NCI-H2196 treated with DMSO at 0.1 percent for 48 hours (cell line): ENCODE data around the gene KISS1.
"Not testable (repeated sequence)": the region's sequence is repeated elsewhere in the genome, so short reads cannot be mapped to it uniquely, and the experiment has no call there.

ENCODE experiments used
- DNase-seq: peaks from one replicate; lab custom pipeline; 2025; ENCODE audit not compliant: unreplicated experiment; lab: John Stamatoyannopoulos, UW

KISS1 gene, protein sequence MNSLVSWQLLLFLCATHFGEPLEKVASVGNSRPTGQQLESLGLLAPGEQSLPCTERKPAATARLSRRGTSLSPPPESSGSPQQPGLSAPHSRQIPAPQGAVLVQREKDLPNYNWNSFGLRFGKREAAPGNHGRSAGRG

DNA sequence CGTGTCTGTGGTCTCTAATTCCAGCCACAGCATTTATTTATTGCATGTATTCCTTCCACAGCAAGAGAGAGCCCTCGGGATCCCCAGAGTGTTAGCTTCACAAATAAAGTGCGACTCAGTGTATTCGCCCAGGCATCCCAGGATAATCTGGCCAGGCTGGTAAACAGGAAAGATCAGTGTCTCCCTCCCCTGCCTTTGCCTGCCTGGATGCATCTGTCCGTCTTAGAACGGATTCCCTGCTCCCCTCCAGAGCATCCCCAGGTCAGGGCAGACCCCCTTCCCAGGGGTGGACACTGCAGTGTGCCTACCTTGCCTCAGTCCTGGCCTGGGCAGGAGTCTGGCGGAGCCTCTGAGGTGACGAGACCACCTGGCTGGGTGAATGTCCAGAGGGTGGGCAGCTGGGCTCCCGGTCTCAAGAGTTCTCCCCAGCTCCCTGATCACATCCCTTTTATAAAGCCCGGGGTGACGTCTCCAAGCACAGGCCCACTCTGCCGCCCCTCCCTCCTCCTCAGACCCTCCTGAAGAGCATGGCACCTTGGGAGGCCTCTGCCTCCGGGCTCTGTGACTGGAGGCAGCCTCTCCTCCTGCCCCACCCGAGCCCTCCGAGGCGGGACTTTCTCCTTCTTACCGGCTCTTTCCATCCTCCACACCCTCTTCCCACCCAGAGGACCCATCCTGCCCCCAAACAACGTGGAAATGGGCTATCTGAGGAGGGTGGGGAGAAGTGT lies at the start of gene KISS1:
TSS of gene KISS1 (minus strand) at position 424 of the 728 bp plus-strand sequence. CDS start 3,615 bp downstream, outside the sequence.
- no peak for DNase-seq

DNA sequence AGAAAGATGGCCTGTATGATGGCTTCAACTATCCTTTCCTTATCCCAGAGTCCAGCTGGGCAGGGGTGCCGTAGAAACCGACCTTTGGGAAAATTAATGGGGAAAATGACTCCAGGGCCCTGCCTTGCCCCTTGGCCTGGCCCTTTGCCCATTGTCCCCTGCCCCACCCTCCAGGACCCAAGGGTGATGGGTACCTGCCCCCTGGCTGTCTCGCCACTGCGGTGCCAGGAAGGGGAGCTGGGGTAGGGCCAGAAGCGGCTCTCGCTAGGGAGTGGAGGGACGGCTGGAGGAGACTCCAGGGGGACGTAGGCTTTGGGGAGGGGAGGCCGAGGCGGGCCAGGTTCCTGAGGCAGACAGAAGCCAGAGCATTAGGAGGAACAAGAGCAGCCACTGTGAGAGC lies 46.6 kb upstream of the KISS1 start:
- DNase-seq: no peak

DNA sequence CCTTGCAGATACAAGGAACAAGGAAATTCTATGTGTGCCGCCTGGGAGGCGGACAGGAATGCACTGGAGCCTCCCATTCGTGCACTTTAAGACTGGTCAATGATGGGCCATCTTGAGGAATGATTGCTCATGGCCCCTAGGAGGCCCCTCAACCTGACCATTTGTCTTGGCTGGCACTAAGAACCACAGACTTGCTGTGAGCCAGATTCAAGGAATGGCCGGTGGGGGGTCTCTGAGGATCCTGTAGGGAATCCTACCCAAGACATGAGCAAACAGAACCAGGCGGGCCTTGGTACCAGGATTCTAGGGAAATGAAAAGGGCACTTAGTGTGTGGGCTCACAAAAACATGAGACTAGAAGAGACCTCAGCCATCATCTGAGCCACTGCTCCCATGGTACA lies 45.6 kb upstream of the KISS1 start:
- DNase-seq: no peak

DNA sequence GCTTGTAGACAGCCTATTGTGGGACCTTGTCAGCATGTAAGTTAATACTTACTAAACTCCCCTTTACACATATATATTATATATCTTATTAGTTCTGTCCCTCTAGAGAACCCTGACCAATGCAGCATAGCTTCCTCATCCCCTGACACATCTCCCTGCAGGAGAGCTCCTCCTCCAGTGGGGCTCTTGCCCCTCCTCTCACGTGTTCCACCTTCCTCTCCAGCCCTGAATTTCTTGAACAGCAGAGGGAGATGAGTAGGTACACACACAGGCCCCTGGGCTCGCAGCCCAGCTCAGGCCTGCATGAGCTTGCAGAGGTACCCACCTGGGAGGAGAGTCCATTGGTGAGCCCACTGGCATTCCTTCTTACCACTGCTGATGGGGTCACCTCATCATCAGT lies 44.8 kb upstream of the KISS1 start:
- no peak for DNase-seq

DNA sequence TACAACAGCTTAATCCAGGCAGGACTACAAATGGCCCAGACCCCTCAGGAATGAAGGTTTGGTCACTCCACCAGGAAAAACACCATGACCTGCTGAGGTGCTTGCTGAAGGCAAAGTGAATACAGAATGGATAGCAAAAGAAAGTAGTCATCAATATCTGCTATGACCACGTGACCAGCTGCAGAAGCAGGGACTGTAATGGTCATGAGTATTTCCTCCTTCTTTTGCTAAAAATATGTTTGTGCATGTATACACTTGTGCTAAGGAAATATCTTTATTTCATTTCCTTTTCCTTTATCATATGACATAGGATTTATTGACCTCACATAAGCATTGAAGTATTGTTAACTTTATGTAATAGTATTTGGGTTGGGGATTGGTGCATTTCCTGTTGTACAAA lies 43.9 kb upstream of the KISS1 start:
- no peak for DNase-seq

DNA sequence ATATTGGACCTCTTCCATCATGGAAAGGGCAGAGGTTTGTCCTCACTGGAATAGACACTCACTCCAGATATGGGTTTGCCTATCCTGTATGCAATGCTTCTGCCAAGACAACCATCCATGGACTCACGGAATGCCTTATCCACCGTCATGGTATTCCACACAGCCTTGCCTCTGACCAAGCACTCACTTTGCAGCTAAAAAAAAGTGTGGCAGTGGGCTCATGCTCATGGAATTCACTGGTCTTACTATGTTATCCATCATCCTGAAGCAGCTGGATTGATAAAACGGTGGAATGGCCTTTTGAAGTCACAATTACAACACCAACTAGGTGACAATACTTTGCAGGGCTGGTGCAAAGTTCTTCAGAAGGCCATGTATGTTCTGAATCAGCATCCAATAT lies 43.1 kb upstream of the KISS1 start:
- DNase-seq: not testable (repeated sequence)

DNA sequence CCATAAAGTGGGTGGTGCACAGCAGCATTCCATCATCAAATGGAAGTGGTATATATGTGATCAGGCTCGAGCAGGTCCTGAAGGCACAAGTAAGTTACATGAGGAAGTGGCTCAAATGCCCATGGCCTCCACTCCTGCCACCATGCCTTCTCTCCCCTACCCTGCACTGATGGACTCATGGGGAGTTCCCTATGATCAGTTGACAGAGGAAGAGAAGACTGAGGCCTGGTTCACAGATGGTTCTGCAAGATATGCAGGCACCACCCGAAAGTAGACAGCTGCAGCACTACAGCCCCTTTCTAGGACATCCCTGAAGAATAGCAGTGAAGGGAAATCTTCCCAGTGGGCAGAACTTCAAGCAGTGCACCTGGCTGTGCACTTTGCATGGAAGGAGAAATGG lies 42.2 kb upstream of the KISS1 start:
- not testable (repeated sequence) for DNase-seq

DNA sequence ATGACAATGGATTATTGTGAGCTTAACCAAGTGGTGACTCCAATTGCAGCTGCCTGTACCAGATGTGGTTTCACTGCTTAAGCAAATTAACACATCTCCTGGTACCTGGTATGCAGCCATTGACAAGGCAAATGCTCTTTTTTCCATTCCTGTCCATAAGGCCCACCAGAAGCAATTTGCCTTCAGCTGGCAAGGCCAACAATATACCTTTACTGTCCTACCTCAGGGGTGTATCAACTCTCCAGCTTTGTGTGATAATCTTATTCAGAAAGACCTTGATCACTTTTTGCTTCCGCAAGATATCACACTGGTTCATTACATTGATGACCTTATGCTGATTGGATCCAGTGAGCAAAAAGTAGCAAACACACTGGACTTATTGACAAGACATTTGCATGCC lies 41.2 kb upstream of the KISS1 start:
- DNase-seq: not testable (repeated sequence)

DNA sequence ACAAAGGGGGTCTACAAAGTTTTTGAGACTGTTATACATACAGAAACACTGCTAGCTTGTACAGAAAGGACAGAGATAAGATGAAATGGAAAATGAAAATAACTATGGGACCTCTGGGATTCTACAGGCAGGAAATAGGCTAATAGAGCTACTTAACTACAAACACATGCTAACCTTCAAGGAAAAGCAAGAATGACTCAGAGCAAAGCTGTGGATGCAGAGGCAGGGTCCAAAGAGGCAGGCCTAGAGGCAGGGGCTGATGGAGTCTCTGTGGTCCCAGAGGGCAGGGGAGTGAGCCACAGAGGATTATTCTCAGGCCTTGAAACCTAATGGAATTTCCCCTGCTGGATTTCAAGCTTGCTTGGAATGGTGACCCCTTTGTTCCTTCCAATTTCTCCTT lies 36.2 kb upstream of the KISS1 start:
- DNase-seq: no peak

DNA sequence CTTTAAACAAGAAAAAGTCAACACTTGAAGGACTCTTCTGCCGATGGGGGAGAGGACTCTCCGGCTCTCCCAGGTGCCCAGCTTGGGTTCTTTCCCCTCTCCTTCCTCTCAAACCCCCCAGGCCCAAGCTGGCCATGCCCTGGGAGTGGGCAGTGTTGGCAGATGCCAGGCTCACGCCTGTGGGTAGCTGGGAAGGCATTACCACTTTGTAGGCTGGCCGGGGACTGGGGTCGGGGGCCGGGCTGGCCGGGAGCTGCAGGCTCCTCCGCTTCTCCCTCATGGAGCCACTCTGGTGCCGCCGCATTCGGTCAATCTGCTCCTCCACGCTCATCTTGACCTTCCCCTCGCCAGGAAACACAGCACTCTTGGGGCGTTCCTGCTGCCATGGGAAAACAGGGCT lies 33.9 kb upstream of the KISS1 start:
- no peak for DNase-seq

DNA sequence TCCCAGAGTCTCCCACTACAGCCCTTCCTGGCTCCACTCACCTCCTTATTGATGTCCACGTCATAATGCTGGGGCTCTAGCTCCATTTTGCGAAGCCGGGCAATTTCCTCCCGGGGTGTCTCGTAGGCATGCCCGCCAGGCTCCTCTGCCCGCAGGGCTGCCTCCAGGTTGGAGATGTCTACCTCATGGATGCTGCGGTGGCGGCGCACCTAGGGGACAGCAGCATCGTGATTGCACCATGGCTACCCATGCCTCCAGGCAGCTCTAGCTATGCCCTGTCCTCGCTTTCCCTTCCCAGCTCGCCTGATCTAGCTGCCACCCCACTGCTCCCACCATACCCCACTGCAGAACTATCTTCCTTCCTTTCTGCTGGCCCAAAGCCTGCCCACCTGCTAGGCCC lies 32.6 kb upstream of the KISS1 start:
- DNase-seq: no peak

DNA sequence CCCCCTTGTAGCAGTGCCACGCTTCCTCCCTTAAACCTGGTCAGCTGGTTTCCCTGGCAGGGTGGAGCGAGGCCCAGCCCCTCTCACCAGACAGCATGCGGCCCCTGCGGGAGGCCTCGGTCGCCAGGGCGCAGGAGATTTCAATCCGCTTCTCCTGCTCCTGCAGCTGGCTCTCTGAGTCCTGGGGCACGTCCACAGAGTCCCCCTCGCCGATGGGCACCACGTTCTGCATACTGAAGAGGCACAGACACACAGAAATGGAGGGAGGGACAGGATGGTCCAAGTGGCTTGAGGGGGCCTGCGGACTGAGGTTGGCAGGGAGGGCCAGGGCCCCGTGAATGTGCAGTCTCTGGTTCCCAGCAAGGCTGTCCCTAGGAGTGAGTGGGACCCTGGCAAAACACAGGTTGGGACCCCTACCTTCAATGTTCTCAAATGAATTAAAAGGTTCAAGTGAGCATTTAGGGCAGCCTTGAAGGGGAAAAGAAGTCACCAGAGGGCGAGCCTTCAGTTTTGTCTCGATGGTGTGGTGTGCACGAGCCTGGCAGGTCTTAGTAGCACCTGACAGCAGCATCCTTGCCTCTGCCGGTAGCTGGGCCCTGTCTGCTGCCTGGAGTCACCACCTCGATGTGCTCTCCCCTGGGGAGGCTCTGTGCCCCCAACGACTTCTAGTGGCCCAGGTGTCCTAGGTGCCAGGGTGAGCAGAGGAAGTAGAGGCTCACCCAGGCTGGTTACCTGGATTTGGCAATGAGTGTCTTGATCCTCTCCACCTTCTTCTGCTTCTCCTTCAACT lies 31.9 kb upstream of the KISS1 start:
- no peak for DNase-seq

DNA sequence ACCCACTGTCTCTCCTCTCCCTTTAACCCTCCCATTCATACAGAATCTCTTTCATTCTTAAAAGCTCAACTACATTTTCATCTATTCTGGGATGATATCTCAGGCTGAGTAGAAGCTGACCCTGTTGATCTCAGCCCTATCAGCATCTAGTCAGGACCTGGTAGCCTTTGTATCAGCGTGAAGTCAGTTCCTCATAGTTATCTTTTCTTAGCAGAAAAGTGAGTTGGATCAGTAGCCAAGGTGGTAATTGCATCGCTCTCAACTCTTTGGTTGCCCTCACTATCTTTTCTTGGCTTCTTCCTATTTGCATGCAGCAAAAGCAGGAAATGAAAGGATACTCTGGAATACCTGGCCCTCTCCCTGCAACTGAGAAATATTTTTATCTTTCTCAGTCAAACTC lies 31.1 kb upstream of the KISS1 start:
- no peak for DNase-seq

DNA sequence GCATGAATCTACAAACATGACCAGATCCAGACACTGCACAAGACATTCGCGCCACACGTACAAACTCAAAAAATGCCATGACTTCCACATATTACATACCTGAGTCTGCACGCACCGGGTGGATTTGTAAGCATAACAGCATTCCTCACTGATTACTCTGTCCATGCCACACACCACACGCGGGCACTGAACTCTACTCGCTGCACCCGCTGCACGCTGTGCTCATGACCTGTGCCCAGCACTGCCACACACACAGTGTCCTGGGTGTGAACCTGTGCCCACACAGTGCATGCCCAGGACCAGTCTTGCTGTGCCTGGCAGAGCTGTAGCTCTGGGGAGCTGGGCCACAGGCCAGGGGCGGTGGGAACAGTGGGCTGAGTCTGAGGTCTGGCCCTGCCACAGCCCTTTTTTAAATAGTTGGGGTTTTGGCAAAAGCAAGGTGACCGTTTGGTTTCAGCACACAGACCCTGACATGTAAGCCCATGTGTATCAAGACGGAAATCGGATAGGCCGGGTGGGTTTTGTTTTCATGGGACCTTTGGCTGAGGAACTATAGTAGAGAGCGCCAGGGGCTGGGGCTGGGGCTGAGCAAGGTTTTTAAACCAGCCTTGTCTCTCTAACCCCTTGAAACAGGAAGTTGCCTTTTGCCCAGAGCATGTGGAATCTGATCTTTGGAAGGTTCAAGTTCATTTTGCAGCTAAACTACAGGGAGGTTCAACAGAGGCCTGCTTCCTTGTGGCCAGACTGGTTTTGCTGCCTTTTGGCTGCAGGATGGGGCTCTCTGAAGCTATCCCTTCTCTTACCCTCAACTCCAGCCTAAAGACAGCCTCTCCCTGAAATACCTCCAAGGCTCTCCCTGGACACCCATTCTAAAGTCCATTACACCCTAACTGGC lies 29.8 kb upstream of the KISS1 start:
- DNase-seq: no peak

DNA sequence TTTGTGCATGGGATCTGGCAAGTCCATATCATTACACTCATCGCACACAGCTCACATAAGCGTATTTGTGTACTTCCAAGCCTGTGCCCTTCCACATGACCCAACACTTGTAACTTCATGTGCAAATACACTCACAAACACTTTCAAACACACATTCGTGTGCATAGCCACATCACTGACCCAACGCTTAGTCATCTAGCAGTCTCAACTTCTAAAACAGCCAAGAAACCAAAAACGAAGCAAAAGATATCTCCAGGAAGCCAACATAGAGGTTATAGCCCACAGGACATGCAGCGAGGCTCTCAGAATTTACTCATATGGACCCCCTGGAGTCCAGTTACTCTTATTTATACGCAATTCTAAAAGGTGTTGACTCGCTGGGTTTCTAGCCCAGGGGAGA lies 28.4 kb upstream of the KISS1 start:
- DNase-seq: no peak

DNA sequence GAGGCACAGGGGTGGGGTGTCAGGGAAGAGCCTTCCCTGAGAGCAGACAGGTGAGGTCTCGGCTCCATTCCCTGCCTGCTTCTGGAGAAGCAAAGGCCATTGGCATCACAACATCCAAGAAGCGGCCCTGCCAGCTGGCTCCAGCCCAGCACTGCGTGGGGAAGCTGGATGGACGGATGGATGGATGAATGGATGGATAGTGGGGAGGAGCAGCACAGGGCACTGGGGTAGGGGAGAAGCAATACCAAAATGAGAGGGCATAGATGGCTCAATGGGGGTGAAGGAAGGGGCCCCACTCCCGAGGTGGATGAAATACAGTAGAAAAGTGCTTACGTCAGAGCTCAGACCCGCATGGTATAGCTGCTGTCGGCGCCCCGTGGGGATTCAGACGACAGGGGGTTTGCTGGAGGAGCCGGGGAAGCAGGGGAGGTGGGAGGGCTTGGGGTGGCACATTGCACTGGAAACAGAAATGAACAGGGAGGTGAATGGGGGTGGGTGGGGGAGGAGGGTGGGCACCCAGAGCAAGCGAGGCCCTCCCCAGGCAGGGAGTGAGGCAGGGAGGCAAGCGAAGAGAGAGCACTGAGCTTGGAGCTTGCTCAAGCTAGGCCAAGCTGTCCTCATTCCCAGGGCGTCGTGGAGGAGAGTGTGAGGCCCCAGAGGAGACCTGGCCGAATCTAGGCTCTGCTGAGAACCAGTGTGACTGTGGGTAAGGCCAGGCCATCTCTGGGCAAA lies 27.0 kb upstream of the KISS1 start:
- no peak for DNase-seq

DNA sequence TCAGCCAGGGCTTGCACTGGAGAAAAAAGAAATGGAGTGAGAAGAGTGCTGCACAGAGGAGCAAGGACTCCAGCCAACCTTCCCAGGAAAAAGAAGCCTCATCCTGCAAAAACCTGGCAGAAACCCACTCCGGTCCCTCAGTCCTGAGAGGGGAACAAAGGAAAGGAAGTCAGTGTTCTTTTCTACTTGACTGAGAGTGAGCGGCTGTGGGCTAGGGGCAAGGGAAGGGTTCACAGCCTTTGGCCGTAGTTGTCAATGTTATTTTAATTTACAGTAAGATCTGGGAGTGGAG lies 26.4 kb upstream of the KISS1 start:
- no peak for DNase-seq

DNA sequence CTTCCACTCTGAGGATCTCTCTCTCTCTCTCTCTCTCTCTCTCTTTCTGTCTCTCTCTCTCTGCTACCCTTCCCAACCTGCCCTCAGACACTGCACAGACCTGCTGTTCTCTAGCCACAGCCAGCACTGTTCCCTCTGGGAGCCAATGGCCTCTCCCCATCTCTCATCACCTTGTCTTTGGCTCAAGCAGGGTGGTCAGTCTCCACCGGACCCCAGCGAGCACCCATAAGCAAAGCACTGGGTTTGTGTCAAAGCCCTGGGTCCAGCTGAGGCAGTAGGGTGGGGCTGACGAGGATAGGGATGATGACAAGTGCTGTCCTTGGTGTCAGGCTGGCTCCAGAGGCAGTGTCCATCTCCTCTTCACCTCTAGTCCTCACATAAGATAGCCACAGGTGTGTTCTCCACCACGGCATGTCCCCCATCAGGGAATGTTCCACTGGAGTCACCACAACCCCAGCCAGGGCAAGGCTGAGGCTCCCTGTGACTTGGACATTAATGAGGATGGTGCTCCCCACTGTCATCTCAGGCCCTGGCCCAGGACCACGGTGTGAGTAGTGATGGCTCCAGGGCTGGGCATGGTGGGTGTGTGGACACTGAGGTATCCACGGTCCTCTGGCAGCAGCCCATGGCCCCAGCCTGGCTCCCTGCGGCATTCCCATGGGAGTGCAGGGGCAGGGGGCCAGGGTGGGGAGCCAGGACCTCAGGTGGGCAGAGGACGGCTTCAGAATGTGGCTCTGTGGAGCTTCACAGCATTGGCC lies 25.9 kb upstream of the KISS1 start:
- no peak for DNase-seq

DNA sequence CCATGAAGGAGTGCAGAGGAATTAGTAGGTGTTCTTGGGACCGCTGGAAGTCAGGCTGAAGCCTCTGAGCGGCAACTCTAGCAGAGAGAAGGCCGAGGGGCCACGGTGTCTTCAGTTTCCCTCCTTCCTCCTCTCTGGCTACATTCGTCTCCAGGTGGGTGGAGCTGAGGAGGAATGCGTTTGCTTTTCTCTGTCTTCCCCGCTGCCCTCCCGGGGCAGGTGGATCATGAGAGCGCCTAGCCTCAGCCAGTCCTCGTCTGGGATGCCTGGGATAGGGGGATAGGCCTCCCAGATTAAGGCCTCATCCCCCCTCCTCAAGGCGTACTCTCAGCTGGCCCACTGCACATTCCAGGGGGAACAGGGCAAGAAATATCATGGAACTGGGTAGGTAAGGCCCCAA lies 25.0 kb upstream of the KISS1 start:
- DNase-seq: no peak

DNA sequence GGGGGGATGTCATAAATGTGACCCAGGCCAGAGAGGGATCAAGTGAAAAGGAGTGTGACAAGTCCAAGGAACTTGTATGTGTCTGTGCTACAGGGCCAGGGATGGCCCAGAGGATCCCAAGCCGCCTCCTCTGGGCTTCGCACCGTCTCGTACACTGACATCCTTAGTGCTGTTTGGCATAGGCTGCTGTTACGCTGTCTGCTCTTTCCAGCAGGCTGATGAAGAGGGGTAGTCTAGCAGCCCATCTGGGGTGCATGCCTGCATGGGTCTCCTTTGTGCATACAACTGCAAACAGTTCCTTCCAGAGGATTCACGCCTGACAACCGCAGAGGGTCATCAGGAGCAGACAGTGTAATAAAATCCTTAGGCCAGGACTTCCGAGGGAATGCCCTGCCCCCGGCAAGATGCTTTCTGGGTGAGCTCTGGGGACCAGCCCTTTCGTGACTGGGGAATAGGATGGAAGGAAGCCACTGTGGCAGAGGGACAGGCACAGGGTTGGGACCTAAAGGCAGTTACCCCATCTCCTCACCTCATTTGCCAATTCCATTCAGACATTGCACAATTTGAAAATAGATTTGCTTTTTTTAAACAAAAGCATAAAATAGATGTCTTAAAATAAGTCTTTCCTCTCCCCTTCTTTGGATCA lies 23.8 kb upstream of the KISS1 start:
- DNase-seq: no peak
